Measurements from ENCODE around the gene PELO.

Gene PELO

DNA sequence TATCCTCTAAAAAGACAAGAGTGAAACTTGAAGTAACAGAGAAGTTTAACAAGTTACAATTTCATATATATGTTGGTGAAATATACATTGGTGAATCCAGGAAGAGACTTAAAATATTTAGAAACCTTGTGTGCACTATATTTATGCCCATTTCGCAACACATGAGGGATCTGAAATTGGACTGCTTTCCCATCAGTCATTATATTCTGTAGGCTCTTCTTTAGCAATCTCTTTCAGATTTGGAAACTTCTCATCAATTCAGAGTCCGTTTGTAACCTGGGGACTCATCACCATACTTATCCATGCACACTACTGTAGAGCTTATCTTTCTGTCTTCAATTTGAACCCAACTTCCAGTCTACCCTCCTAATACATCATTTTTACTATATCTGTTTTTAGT lies 2.1 kb downstream of the PELO start:
- DNase-seq (ENCODE audit: low read depth) = no peak
- TF ChIP-seq, protein P1, sequence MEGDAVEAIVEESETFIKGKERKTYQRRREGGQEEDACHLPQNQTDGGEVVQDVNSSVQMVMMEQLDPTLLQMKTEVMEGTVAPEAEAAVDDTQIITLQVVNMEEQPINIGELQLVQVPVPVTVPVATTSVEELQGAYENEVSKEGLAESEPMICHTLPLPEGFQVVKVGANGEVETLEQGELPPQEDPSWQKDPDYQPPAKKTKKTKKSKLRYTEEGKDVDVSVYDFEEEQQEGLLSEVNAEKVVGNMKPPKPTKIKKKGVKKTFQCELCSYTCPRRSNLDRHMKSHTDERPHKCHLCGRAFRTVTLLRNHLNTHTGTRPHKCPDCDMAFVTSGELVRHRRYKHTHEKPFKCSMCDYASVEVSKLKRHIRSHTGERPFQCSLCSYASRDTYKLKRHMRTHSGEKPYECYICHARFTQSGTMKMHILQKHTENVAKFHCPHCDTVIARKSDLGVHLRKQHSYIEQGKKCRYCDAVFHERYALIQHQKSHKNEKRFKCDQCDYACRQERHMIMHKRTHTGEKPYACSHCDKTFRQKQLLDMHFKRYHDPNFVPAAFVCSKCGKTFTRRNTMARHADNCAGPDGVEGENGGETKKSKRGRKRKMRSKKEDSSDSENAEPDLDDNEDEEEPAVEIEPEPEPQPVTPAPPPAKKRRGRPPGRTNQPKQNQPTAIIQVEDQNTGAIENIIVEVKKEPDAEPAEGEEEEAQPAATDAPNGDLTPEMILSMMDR (IDR thresholded peaks at IDR 0.05; ENCODE audit: control insufficient read depth, extremely low read depth, insufficient read depth) = no peak
- H3K4me3 ChIP-seq (ENCODE audit: low read depth, low read length) = no peak overlapping the region

DNA sequence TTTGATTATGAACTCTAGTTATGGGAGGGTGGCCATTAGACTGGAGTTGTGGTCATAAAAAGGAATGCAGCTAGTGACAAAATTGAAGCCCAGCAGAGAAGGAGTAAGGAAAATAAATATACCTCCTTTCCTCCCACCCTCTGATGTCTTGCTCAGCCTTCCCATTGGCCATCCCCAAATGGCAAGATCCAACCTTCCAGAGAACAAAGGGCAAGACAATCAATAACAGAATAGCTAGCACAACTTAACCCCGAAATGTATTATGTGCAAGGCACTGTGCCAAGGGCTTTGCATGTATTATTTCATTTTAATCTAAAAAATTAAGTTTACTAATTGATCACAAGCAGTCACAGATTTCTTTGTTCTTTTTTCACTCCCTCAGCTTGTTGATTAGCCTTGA lies 3.6 kb downstream of the PELO start:
- DNase-seq (ENCODE audit: low read depth) = no peak
- TF ChIP-seq, protein P1 (IDR thresholded peaks at IDR 0.05; ENCODE audit: control insufficient read depth, extremely low read depth, insufficient read depth) = no peak
- no peak overlapping the region for H3K4me3 ChIP-seq (ENCODE audit: low read depth, low read length)

DNA sequence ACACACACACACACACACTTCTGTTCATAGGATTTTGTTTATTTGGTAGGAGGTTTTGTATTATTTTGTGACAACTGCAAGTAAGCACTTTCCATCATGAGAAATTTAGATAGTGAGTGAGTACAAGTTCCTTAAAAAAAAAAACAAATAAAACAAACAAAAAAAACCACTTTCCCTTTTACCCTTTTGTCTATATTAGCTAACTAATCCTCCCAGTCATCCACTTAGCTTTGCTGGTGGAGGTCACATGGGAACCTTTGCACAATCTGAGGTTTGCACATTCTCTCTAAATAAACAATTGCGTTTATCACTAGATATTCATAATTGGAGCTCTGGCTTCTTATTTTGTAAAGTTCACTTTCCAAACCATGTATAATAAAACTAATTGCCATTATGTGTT lies 6.8 kb downstream of the PELO start:
- no peak for DNase-seq (ENCODE audit: low read depth)
- TF ChIP-seq, protein P1 (IDR thresholded peaks at IDR 0.05; ENCODE audit: control insufficient read depth, extremely low read depth, insufficient read depth) = no peak
- H3K4me3 ChIP-seq (ENCODE audit: low read depth, low read length) = no peak overlapping the region

DNA sequence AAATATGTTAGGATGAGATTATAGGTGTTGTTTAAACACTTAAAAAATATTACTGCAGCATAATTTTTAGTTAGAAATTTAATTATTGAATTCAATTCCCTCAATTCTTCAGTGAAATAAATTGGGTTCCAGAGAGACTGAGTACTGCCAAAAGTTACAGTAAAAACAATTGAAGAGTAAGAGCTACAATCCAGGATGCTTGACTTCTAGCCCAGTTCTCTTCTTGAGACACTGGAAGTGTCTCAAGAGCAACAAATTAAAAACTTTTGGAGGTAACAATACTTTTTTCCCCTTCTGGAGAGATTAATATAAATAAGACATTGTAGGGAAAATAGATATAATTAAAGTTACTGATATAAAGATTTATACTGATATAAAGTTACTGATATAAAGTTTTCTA lies 8.3 kb downstream of the PELO start:
- TF ChIP-seq, protein P1 (IDR thresholded peaks at IDR 0.05; ENCODE audit: control insufficient read depth, extremely low read depth, insufficient read depth) = no peak
- no peak for DNase-seq (ENCODE audit: low read depth)
- no peak overlapping the region for H3K4me3 ChIP-seq (ENCODE audit: low read depth, low read length)

DNA sequence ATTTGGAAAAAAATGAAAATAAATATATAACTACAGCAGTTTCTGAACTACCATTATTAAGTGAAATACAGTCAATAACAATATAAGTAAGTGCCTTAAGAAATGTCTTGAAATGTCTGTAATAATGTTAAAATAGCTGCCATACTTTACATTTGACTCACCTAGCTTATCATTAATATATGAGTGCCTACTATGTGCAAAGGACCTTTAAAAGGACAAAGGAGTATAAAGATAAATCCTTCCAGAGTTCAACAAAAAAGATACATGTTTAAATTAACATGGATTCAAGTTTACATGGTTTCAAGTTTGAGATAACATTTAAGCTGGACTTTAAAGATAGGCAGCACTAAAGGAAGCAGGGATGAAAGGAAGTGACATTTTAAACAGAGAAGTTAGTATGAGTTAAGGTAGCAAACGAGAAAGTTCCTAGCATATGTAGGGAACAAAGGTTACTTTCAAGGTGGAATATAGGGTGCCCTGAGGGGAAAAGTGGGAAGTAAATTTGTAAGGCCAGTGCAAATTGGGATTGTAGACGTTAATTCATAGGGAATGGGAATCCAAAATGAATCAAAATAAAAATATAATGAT lies 8.9 kb downstream of the PELO start:
- no peak for DNase-seq (ENCODE audit: low read depth)
- TF ChIP-seq, protein P1 (IDR thresholded peaks at IDR 0.05; ENCODE audit: control insufficient read depth, extremely low read depth, insufficient read depth) = no peak
- H3K4me3 ChIP-seq (ENCODE audit: low read depth, low read length) = no peak overlapping the region

DNA sequence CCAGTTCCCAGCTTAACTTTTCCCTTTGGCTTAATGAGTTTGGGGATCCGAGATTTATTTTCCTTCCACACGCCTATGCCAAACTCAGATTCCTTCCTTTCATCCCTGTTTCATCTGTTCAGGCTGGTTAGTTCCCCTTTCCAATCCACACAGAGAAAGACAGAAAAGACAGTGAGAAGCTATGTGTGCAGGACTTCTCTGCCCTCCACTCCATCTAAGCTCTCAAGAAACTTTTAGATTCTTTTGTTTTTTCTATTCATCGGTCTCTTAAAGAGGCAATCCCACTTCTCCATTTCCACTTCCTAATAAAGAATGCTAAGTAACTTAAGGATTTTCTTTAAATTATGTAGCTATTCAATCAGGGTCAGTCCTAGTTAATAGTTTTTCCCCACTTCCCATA lies 11.2 kb downstream of the PELO start:
- no peak for DNase-seq (ENCODE audit: low read depth)
- TF ChIP-seq, protein P1 (IDR thresholded peaks at IDR 0.05; ENCODE audit: control insufficient read depth, extremely low read depth, insufficient read depth) = no peak
- peak overlapping the region; percentile 89 for H3K4me3 ChIP-seq (ENCODE audit: low read depth, low read length)

DNA sequence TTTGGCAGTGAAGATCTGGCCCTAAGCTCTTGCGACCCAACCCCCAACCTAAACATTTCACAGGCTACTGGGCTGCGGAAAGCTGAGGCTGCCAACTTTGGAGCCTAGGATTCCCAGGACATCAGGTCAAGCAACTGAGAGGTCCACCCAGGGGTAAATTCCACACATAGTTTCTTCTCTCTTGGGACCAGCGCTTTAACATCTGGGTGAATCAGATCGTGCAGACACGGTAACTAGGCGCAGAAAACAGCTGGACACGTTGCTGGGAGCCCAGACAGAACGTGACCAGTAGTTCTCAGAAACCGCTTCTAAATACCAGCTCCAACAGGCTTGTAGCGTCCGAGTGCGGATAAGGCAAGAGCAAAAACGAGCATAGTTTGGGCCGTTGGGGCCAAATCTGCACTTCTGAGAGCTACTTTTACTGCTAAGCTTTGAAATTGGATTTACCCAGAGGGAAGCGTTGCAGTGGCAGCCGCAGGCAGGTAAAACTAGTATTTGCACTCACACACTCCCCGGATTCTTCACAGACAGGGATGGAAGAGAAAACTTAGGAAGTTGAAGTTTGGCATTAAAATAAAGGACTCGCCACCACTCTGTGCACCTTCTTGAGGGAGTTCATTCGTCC lies 11.8 kb downstream of the PELO start:
- peak overlapping the region; percentile 89 for H3K4me3 ChIP-seq (ENCODE audit: low read depth, low read length)
- no peak for DNase-seq (ENCODE audit: low read depth)
- TF ChIP-seq, protein P1 (IDR thresholded peaks at IDR 0.05; ENCODE audit: control insufficient read depth, extremely low read depth, insufficient read depth) = no peak

Data from LNCaP clone FGC (cell line).